ENCODE results near the gene RTN4RL1. TPM values are rescaled to one million over a fixed set of nuclear protein-coding genes. Genes with fewer than 3 reads are reported as not detected.

Gene RTN4RL1
- total and polyA plus RNA-seq, 10 donors = 0.09 to 4.5 (median 1.2) TPM

GRCh38 chr17:1933875-1934715 lies 91.0 kb downstream of the RTN4RL1 start:
- intact Hi-C loops (cut with DNase I; ENCODE audit: low total_unique reads) = no loop called here
- peaks cover 0 to 5% (median 0%) of the 10 kb centered on the region in 7 donors for H3K27me3 ChIP-seq (replicated peaks in 1 of 7)
- no peak overlapping the region for H3K4me3 ChIP-seq
- 89 to 94% (median 90%) methylated on average over 24 to 27 of the region's 27 CpGs for WGBS, 5 donors
- no peaks in the 10 kb centered on the region for H3K36me3 ChIP-seq
- no peaks in the 10 kb centered on the region for H3K9me3 ChIP-seq
- no peak for DNase-seq
- TF ChIP-seq, protein P1, sequence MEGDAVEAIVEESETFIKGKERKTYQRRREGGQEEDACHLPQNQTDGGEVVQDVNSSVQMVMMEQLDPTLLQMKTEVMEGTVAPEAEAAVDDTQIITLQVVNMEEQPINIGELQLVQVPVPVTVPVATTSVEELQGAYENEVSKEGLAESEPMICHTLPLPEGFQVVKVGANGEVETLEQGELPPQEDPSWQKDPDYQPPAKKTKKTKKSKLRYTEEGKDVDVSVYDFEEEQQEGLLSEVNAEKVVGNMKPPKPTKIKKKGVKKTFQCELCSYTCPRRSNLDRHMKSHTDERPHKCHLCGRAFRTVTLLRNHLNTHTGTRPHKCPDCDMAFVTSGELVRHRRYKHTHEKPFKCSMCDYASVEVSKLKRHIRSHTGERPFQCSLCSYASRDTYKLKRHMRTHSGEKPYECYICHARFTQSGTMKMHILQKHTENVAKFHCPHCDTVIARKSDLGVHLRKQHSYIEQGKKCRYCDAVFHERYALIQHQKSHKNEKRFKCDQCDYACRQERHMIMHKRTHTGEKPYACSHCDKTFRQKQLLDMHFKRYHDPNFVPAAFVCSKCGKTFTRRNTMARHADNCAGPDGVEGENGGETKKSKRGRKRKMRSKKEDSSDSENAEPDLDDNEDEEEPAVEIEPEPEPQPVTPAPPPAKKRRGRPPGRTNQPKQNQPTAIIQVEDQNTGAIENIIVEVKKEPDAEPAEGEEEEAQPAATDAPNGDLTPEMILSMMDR (IDR thresholded peaks at IDR 0.05 in 8 of 11, conservative IDR thresholded peaks at IDR 0.05 in 3 of 11) = no peak
- TF ChIP-seq POLR2A (IDR thresholded peaks at IDR 0.05) (no peak), POLR2AphosphoS5 (IDR thresholded peaks at IDR 0.05) (no peak)
- H3K4me1 ChIP-seq = no peaks in the 10 kb centered on the region
- H3K27ac ChIP-seq = no peak overlapping the region

DNA sequence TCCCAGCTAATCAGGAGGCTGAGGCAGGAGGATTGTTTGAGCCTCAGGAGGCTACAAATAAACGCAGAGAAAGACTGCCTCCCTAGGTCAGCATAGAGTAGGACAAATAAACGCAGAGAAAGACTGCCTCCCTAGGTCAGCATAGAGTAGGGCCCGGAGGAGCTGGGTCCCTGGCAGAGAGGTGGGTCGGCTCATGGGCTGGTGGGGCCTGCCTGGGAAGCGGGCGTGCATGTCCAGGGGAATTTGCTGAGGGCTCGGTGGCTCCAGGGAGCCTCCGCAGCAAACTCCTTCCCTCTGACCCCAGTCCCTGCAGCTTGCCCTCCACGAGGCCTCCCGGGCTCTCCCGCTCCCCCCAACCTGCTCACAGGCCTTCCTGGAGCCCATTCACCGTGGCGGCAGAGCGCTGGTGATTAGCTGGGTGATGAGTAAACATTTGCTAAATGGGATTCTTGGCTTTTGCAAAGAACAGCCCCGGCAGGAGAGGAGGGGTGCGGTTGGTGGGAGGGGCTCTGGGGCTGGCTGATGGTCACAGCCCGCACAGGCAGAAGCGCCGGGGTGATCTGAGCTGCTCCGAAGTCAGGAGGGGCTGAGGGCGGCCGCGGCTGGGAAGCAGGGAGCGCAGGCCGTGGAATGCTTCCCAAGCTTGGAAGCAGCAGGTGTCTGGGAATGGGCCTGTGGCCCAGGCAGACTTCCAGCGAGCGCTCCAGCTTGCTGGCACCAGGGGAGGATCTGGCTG lies 93.1 kb downstream of the RTN4RL1 start:
- intact Hi-C loops (cut with DNase I; ENCODE audit: low total_unique reads) = no loop called here
- Histone ChIP-seq H3K27ac (no peak overlapping the region), H3K36me3 (no peaks in the 10 kb centered on the region), H3K9me3 (no peaks in the 10 kb centered on the region), H3K27me3 (replicated peaks in 1 of 7) (peaks cover 0 to 9% (median 0%) of the 10 kb centered on the region in 7 donors), H3K4me1 (no peaks in the 10 kb centered on the region), H3K4me3 (no peak overlapping the region)
- no peak for TF ChIP-seq POLR2A (IDR thresholded peaks at IDR 0.05)
- TF ChIP-seq POLR2AphosphoS5 (IDR thresholded peaks at IDR 0.05) = no peak
- TF ChIP-seq, protein P1 (IDR thresholded peaks at IDR 0.05 in 8 of 11, conservative IDR thresholded peaks at IDR 0.05 in 3 of 11) = no peak
- DNase-seq = no peak
- WGBS, 5 donors = 74 to 96% (median 86%) methylated on average over 19 to 27 of the region's 27 CpGs

DNA sequence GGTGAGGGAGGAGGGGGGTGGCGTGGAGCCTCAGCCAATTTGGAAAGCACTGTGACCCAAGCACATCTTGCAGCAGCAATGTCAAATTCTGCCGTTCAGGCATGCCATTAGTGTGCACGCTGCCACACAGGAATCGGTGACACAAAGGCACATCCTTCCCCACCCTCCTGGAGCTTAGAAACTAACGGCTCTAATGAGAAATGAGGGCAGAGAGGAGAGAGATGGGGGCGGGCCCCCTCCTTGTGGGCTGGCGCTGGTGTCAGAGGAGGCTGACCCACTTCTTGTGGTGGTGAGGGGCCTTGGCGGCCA lies 94.8 kb downstream of the RTN4RL1 start:
- intact Hi-C loops (cut with DNase I; ENCODE audit: low total_unique reads) = no loop called here
- DNase-seq = no peak
- no peaks in the 10 kb centered on the region for H3K36me3 ChIP-seq
- no peaks in the 10 kb centered on the region for H3K4me1 ChIP-seq
- whole genome bisulfite sequencing, 5 donors = 50 to 67% (median 59%) methylated on average over 8 of the region's 8 CpGs
- H3K27ac ChIP-seq = no peak overlapping the region
- H3K27me3 ChIP-seq (replicated peaks in 1 of 7) = peaks cover 0 to 16% (median 0%) of the 10 kb centered on the region in 7 donors
- H3K4me3 ChIP-seq = no peak overlapping the region
- TF ChIP-seq POLR2AphosphoS5 (IDR thresholded peaks at IDR 0.05) (no peak), POLR2A (IDR thresholded peaks at IDR 0.05) (no peak)
- TF ChIP-seq, protein P1 (IDR thresholded peaks at IDR 0.05 in 8 of 11, conservative IDR thresholded peaks at IDR 0.05 in 3 of 11) = no peak
- no peaks in the 10 kb centered on the region for H3K9me3 ChIP-seq

DNA sequence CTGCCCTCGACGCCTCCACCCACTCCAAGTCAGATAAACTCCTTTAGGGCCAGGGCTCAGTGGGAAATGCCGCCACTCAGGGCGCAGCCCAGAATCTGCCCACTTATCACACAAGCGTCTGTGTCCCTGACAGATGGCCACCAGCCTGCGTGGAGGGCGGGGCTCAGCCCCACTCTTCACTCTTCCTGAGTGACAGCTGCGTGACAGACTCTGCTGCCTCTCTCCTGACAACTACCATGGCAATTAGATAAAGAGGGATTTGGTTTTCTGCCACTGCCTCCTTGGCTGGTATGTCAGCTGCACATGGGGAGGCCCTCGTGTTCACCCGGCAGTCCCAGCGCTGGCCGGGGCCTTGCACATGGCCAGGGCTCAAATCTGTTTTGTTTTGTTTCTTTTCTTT lies 96.2 kb downstream of the RTN4RL1 start:
- intact Hi-C loops (cut with DNase I; ENCODE audit: low total_unique reads) = no loop called here
- DNase-seq = no peak
- Histone ChIP-seq H3K27me3 (replicated peaks in 1 of 7) (peaks cover 0 to 16% (median 0%) of the 10 kb centered on the region in 7 donors), H3K9me3 (no peaks in the 10 kb centered on the region), H3K27ac (no peak overlapping the region), H3K4me1 (no peaks in the 10 kb centered on the region), H3K36me3 (no peaks in the 10 kb centered on the region), H3K4me3 (no peak overlapping the region)
- TF ChIP-seq POLR2A (IDR thresholded peaks at IDR 0.05) (no peak), POLR2AphosphoS5 (IDR thresholded peaks at IDR 0.05) (no peak)
- TF ChIP-seq, protein P1 (IDR thresholded peaks at IDR 0.05 in 8 of 11, conservative IDR thresholded peaks at IDR 0.05 in 3 of 11) = no peak
- 70 to 91% (median 79%) methylated on average over 8 to 12 of the region's 12 CpGs for WGBS, 5 donors

Measured in spleen (tissue), 11 donors.